Large intestine (tissue), 3 donors: ENCODE data around the gene LONRF2. TPM values are rescaled to one million over a fixed set of nuclear protein-coding genes. Genes with fewer than 3 reads are reported as not detected.
"Not testable (repeated sequence)": the region's sequence is repeated elsewhere in the genome, so short reads cannot be mapped to it uniquely, and the experiment has no call there.

Experiments
- DNase-seq, 2 donors: peaks; one replicate each; pipeline versions ENCODE4 v3.0.0 to v3.0.0-alpha.2; 2013
- H3K27ac ChIP-seq: one replicate; pipeline ENCODE4 v1.5.1; 2013; ENCODE audit warnings: low read length
- H3K27me3 ChIP-seq: 2 replicates; pipeline ENCODE4 v1.6.1; 2013; ENCODE audit warnings: low read length; ENCODE audit not compliant: control insufficient read depth, insufficient read depth
- H3K36me3 ChIP-seq: 2 replicates; pipeline ENCODE4 v1.6.1; 2013; ENCODE audit warnings: low read length; ENCODE audit not compliant: control insufficient read depth, insufficient read depth
- H3K4me1 ChIP-seq: one replicate; pipeline ENCODE4 v1.6.1; 2013; ENCODE audit warnings: low read length; ENCODE audit not compliant: control insufficient read depth, insufficient read depth
- H3K4me3 ChIP-seq: one replicate; pipeline ENCODE4 v1.5.1; 2013; ENCODE audit warnings: low read length
- H3K9me3 ChIP-seq: one replicate; pipeline ENCODE4 v1.6.1; 2013; ENCODE audit warnings: mild to moderate bottlenecking, low read depth, low read length, moderate library complexity; ENCODE audit not compliant: control insufficient read depth
- WGBS: methylation state at CpG from one replicate; pipeline ENCODE4 v1.1.5; 2013; ENCODE audit warnings: low lambda C conversion rate; ENCODE audit not compliant: insufficient coverage; 5-methylcytosine and 5-hydroxymethylcytosine counted together
- polyA plus RNA-seq: library from polyadenylated mRNA; unstranded; fragments of 120-200 nt; gene quantifications from one replicate; pipeline ENCODE4 v1.2.1, GENCODE V29; 2013

Gene LONRF2
- polyA plus RNA-seq, 1 donor: 3.2 TPM

DNA sequence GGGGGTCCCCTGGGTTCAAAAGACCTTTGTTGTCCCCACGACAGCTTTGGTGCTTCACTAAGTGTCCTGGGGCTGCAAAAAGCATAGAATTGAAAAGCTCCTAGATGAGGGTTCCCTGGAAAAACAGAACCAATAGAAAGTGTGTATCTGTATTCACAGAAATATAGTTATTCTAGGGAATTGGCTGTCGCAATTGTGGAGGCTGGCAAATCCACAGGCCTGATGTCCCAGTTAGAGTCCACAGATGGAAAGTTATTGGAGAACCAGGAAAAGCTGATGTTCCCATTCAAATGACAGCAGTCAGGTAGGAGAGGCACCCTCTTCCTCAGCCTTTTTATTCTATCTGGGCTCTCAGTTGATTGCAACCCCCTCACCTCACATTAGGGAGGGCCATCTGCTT lies 65.5 kb downstream of the LONRF2 start:
- Histone ChIP-seq H3K9me3 (no peaks in the 10 kb centered on the region), H3K27ac (no peak overlapping the region), H3K36me3 (no peaks in the 10 kb centered on the region), H3K4me3 (no peak overlapping the region), H3K4me1 (no peaks in the 10 kb centered on the region), H3K27me3 (no peaks in the 10 kb centered on the region)
- WGBS: no CpG with 5 or more reads among the region's 2 CpGs
- DNase-seq: no peak

DNA sequence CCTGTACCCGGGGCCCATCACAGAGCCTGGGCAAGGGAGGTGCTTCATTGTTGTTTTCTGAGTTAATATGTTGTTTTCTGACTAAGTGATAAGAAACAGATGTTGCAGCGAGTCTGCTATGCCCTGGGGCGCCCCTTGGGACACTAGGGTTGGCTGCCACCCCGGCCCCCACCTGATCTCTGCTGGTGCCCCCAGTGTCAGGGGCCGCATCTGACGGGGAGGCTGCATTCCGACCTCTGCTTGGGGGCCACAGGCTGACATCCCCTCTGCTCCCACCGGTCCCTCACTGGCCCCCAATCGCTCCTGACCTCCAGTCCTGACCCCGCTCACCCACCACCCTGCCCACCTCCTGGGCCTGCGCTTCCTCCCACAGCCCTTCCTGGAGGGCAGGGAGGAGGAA lies 65.9 kb downstream of the LONRF2 start:
- Histone ChIP-seq H3K9me3 (no peaks in the 10 kb centered on the region), H3K4me1 (no peaks in the 10 kb centered on the region), H3K27me3 (no peaks in the 10 kb centered on the region), H3K27ac (no peak overlapping the region), H3K4me3 (no peak overlapping the region), H3K36me3 (no peaks in the 10 kb centered on the region)
- WGBS: no CpG with 5 or more reads among the region's 11 CpGs
- no peak for DNase-seq

DNA sequence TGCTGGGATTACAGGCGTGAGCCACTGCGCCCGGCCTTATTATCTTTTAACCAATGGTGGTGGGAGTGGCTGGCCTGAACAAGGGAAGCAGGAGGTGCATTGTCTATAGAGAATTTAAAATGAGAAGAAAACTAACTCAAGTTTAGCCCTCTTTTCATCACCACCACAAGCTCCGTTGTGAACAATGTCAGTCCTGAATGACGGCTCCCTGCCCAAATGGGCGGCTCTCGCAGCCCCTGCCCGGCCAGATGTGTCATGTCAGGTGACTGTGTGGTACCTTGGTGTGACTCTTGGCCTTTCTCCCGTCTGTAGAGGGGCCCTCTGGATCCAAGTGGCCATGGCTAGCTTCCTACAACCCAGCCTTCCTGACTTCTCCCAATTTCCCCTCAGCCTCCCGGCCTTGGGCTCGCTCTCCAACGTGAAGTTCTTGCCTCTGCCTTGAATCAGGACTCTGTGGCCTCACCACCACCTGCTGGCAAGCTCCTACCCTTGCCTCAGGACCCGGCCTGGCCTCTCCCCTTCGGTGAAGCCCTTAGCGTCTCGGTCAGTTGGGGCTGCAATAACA lies 67.6 kb downstream of the LONRF2 start:
- Histone ChIP-seq H3K9me3 (no peaks in the 10 kb centered on the region), H3K27me3 (no peaks in the 10 kb centered on the region), H3K4me1 (no peaks in the 10 kb centered on the region), H3K27ac (no peak overlapping the region), H3K4me3 (no peak overlapping the region), H3K36me3 (no peaks in the 10 kb centered on the region)
- DNase-seq: no peak
- WGBS: no CpG with 5 or more reads among the region's 16 CpGs

DNA sequence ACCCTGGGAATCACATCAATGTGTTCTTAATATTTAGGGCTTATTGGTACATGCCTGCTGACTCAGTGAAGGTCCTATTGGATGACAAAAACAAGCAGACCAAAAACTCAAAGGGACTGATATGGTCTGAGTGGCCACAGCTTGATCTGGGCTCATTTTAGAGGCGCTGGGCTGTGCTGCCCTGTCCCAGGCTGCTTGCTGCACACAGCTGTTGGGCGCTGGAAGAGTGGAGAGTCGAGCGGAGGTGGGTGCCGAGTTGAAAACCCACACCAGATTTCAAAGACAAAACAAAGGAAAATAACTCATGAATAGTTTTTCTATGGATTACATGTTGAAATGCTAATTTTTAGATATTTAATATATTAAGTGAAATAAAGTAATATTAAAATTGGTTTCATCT lies 68.5 kb downstream of the LONRF2 start:
- no peak for DNase-seq
- Histone ChIP-seq H3K4me3 (no peak overlapping the region), H3K9me3 (no peaks in the 10 kb centered on the region), H3K36me3 (no peaks in the 10 kb centered on the region), H3K4me1 (no peaks in the 10 kb centered on the region), H3K27ac (no peak overlapping the region), H3K27me3 (no peaks in the 10 kb centered on the region)
- 82% methylated on average over 3 of the region's 5 CpGs for WGBS

DNA sequence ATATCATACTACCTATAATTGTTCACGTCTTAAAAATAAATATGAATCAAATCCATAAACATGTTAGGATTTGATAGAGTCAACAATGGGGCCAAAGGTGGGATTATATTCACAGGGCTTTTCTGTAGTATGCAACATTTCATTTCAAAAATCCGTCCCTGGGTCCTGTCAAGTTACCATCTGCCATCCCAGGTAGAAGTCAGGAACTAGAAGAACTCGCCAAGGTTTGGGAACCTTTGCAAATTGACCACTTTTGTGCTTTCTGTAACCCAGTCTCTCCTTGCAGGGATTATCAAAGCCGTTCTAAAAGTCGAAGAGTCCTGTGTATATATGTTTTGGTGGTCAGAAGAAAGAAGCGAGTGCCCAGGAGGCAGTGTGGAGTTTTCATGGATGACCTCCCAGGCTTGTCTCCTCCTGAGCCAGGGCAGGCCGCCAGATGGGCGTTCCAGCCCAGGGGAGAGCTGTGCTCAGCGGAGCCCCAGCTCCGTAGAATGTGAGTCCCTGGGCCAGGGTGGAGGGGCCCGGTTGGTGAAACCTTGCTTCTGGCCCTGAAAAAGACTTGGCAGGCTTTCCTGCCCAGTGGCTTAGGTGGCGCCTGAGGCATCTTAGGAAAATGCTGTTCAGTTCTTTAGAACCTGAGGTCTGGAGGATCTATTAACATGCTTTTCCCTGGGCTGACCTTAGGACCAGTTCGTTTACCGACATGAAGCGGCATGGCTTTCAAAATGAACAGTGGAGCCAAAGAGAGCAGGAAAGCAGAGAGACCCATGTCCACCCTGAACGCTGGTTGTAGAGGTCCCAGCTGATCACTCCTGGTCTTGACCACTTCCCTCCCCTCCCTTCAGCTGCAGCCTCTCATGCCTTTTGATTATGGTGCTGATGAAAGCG lies 69.2 kb downstream of the LONRF2 start:
- Histone ChIP-seq H3K4me3 (no peak overlapping the region), H3K9me3 (no peaks in the 10 kb centered on the region), H3K4me1 (no peaks in the 10 kb centered on the region), H3K27ac (no peak overlapping the region), H3K36me3 (no peaks in the 10 kb centered on the region), H3K27me3 (no peaks in the 10 kb centered on the region)
- WGBS: 88% methylated on average over 3 of the region's 17 CpGs
- DNase-seq: no peak

GRCh38 chr2:100250645-100251044 lies 71.7 kb downstream of the LONRF2 start:
- 100% methylated on average over 1 of the region's 9 CpGs for WGBS
- no peaks in the 10 kb centered on the region for H3K4me1 ChIP-seq

GRCh38 chr2:100248971-100249370 lies 73.3 kb downstream of the LONRF2 start:
- Histone ChIP-seq H3K9me3 (no peaks in the 10 kb centered on the region), H3K27me3 (peaks cover 4% of the 10 kb centered on the region), H3K4me1 (no peaks in the 10 kb centered on the region), H3K4me3 (no peak overlapping the region), H3K36me3 (no peaks in the 10 kb centered on the region), H3K27ac (no peak overlapping the region)
- WGBS: no CpG with 5 or more reads among the region's 5 CpGs
- no peak for DNase-seq

More at GRCh38 chr2:100250645-100251044, 71.7 kb downstream of the LONRF2 start:
- Histone ChIP-seq H3K36me3 (no peaks in the 10 kb centered on the region), H3K27me3 (peaks cover 2% of the 10 kb centered on the region), H3K9me3 (no peaks in the 10 kb centered on the region), H3K27ac (no peak overlapping the region), H3K4me3 (no peak overlapping the region)
- no peak for DNase-seq

DNA sequence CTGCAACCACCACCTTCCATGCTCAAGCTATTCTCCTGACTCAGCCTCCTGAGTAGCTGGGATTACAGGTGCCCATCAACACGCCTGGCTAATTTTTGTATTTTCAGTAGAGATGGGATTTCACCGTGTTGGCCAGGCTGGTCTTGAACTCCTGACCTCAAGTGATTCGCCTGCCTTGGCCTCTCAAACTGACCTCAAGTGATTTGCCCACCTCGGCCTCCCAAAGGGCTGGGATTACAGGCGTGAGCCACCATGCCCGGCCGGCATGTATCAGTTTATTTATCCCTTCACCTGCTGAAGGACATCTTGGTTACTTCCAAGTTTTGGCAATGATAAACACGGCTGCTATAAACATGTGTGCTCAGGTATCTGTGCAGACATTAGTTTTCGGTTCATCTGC lies 73.7 kb downstream of the LONRF2 start:
- WGBS: no CpG with 5 or more reads among the region's 9 CpGs
- H3K27me3 ChIP-seq, H3K4me1 ChIP-seq, H3K27ac ChIP-seq, DNase-seq, H3K36me3 ChIP-seq, H3K9me3 ChIP-seq, H3K4me3 ChIP-seq: not testable (repeated sequence)

DNA sequence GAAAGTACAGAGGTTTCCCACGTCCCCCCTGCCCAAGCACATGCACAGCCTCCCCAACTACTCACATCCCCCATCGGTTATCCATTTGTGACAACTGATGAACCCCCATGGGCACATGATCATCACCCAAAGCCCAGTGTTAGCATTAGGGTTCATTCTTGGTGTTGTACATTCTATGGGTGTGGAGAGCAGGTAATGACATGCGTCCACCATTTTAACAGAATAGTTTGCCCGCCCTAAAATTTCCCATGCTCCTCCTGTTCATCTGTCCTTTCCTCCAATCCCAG lies 74.3 kb downstream of the LONRF2 start:
- Histone ChIP-seq H3K27ac (no peak overlapping the region), H3K4me1 (no peaks in the 10 kb centered on the region), H3K4me3 (no peak overlapping the region), H3K9me3 (no peaks in the 10 kb centered on the region), H3K36me3 (no peaks in the 10 kb centered on the region), H3K27me3 (peaks cover 4% of the 10 kb centered on the region)
- DNase-seq: no peak
- WGBS: 100% methylated on average over 1 of the region's 4 CpGs

GRCh38 chr2:100247256-100248043 lies 74.9 kb downstream of the LONRF2 start:
- H3K27me3 ChIP-seq: peaks cover 4% of the 10 kb centered on the region
- no peak overlapping the region for H3K4me3 ChIP-seq
- H3K4me1 ChIP-seq: no peaks in the 10 kb centered on the region
- no peaks in the 10 kb centered on the region for H3K9me3 ChIP-seq
- DNase-seq: no peak
- no peaks in the 10 kb centered on the region for H3K36me3 ChIP-seq
- H3K27ac ChIP-seq: no peak overlapping the region
- no CpG with 5 or more reads among the region's 14 CpGs for WGBS
